HG02884 (cell line): ENCODE results near the gene PSMD13.

Experiments used
- ATAC-seq: cut with Tn5 transposase; IDR thresholded peaks from one replicate; pipeline ENCODE4 v1.9.1; 2021; ENCODE audit warnings: mild to moderate bottlenecking, moderate library complexity; ENCODE audit not compliant: unreplicated experiment

The PSMD13 gene

GRCh38 chr11:203945-204586 is 32.7 kb upstream of the PSMD13 start:
- no peak for ATAC-seq

- no peak for ATAC-seq
These were observed 32.1 kb upstream of the PSMD13 start for GRCh38 chr11:204587-205109.

GRCh38 chr11:205221-206001 is 31.4 kb upstream of the PSMD13 start:
- no peak for ATAC-seq

GRCh38 chr11:206002-206384 is 30.8 kb upstream of the PSMD13 start:
- ATAC-seq = no peak

- ATAC-seq = no peak
These were observed 30.1 kb upstream of the PSMD13 start for GRCh38 chr11:206526-207207.

- ATAC-seq = peak; percentile 66
These were observed 29.4 kb upstream of the PSMD13 start, which contains the start of the genes BET1L and RIC8A for GRCh38 chr11:207208-207862. Gene BET1L, minus strand, starts transcription at chr11:207399. Its CDS starts 78 bp downstream, at chr11:207321. Gene RIC8A, plus strand, starts transcription at chr11:207708. Its CDS starts 1,147 bp downstream, at chr11:208855.

GRCh38 chr11:207863-208180 is 29.0 kb upstream of the PSMD13 start:
- ATAC-seq = peak; percentile 5

- no peak for ATAC-seq
These were observed 28.4 kb upstream of the PSMD13 start for GRCh38 chr11:208181-208916.

GRCh38 chr11:208917-209260 is 27.9 kb upstream of the PSMD13 start:
- ATAC-seq = no peak

GRCh38 chr11:209275-210121 is 27.3 kb upstream of the PSMD13 start:
- ATAC-seq = no peak

GRCh38 chr11:210122-210802 is 26.5 kb upstream of the PSMD13 start:
- ATAC-seq = no peak

- ATAC-seq = no peak
These were observed 26.0 kb upstream of the PSMD13 start for GRCh38 chr11:210803-211180.

GRCh38 chr11:211295-211694 is 25.5 kb upstream of the PSMD13 start:
- no peak for ATAC-seq

GRCh38 chr11:211741-212140 is 25.0 kb upstream of the PSMD13 start:
- ATAC-seq = no peak

GRCh38 chr11:212150-213100 is 24.4 kb upstream of the PSMD13 start:
- ATAC-seq = no peak

- ATAC-seq = no peak
These were observed 23.7 kb upstream of the PSMD13 start for GRCh38 chr11:213111-213510.

- ATAC-seq = no peak
These were observed 22.7 kb upstream of the PSMD13 start for GRCh38 chr11:214083-214482.

GRCh38 chr11:215581-216037 is 21.2 kb upstream of the PSMD13 start:
- ATAC-seq = no peak
